Gastroesophageal sphincter (tissue), 3 donors: Measurements from ENCODE around the gene APLNR.

Source experiments
- EP300 ChIP-seq: sonication (generic); formaldehyde crosslinking; IDR thresholded peaks from one replicate; pipeline ENCODE4 v1.6.1; 2017; ENCODE audit warnings: antibody characterized with exemption, mild to moderate bottlenecking
- POLR2A ChIP-seq, 2 donors: fragments of 450-650 bp; IDR thresholded peaks; one replicate each; pipeline ENCODE4 v1.6.1; 2017; ENCODE audit warnings: antibody characterized with exemption in 2 of 2, mild to moderate bottlenecking in 2 of 2, moderate library complexity in 1 of 2
- POLR2AphosphoS5 ChIP-seq: sonication (generic); formaldehyde crosslinking; IDR thresholded peaks from one replicate; pipeline ENCODE4 v1.6.1; 2017; ENCODE audit warnings: antibody characterized with exemption
- TF ChIP-seq, protein P1 (sequence below), 4 experiments: fragments of 200-600 bp in 2 of 4; fragments of 450-650 bp in 2 of 4; sonication (generic) in 1 of 4; IDR thresholded peaks; one replicate each; pipeline ENCODE4 v1.5.1; 2017 to 2019; ENCODE audit warnings: antibody characterized with exemption in 4 of 4, mild to moderate bottlenecking in 2 of 4, moderate library complexity in 2 of 4

DNA sequence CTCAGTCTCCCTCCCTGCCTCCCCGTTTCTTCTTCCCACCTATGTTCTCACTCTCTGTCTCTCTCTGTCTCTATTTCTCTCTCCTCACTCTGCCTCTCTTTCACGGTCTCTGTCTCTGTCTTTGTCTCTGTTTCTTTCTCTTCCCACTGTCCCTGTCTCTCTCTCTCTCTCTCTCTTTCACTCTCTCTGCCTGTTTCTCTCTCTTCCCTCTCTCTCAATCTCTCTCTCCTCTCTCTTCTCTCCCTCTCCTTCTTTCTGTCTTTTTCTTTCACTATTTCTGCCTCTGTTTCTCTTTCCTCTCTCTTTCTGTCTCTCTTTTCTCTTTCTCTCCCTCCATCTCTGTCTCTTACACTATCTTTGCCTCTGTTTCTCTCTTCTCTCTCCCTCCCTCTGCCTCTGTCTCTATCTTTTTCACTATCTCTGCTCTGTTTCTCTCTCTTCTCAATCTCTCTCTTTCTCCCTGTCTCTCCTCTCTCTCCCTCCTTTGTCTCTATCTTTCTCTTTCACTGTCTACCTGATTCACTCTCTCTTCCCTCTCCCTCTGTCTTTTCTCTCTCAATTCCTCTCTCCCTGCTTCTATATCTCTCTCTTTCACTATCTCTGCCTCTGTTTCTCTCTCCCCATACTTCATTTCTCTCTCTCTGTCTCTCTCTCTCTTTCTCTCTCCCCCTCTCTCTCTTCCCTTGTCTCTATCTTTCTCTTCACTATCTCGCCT is 5.4 kb downstream of the APLNR start:
- TF ChIP-seq, protein P1, sequence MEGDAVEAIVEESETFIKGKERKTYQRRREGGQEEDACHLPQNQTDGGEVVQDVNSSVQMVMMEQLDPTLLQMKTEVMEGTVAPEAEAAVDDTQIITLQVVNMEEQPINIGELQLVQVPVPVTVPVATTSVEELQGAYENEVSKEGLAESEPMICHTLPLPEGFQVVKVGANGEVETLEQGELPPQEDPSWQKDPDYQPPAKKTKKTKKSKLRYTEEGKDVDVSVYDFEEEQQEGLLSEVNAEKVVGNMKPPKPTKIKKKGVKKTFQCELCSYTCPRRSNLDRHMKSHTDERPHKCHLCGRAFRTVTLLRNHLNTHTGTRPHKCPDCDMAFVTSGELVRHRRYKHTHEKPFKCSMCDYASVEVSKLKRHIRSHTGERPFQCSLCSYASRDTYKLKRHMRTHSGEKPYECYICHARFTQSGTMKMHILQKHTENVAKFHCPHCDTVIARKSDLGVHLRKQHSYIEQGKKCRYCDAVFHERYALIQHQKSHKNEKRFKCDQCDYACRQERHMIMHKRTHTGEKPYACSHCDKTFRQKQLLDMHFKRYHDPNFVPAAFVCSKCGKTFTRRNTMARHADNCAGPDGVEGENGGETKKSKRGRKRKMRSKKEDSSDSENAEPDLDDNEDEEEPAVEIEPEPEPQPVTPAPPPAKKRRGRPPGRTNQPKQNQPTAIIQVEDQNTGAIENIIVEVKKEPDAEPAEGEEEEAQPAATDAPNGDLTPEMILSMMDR (IDR thresholded peaks at IDR 0.05) = no peak
- TF ChIP-seq EP300 (no peak), POLR2AphosphoS5 (no peak), POLR2A (IDR thresholded peaks at IDR 0.05) (no peak)
